Measurements from ENCODE around the gene NDC80. TPM values are rescaled to one million over a fixed set of nuclear protein-coding genes. Genes with fewer than 3 reads are reported as not detected.

Gene NDC80
- total and polyA plus RNA-seq, 9 of the 15 experiments (the other 6 are each of a cell fraction or from before 2014, with no cell fraction given): 65.2 to 97.9 (median 83.3) TPM

DNA sequence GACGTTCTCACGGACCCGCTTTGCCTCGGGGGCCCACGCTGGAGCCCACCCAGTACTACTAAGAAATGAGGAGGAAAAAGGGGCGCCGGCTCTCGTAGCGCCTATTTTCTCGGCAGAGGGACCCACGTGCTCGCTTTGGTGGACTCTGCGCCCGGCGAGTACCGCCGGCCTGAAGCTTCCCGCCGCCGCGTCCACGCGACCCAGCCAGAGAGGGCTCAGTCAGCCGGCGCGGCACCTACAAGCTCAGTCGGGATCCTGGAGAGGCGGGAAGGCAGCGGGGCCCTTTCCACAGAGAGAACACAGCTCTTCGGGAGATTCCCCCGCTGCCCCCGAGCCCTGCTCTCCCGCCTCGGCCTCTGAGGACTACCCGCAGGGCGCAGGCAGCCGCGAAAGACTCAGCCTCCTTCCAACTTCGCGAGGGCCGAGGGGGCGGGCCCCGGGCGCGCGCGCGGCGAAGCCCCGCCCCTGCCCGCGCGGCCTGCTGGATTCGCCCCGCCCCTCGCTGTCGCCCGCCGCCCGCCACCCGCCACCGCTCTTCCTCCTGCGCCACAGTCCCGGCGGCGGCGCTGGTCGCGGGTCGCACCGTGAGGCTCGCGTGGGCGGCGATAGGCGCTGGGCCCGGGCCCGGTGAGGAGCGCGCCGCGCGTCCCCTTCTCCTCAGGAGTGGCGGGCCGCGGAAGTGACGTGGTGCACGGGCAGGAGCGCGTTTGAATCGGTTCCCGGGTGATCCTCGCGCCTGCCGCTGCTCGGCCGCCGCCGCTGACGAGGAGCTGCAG, 84.0 kb downstream of the NDC80 start, which contains the start of gene SMCHD1 (continued):
- TF ChIP-seq MEIS2 (IDR thresholded peaks at IDR 0.05; ENCODE audit: partially characterized antibody) (peak; percentile 22), ZNF79 (CRISPR knock-in tag; IDR thresholded peaks at IDR 0.05; ENCODE audit: low read depth) (no peak), SUPT5H (IDR thresholded peaks at IDR 0.05) (peak; percentile 97), HMG20B (CRISPR knock-in tag; IDR thresholded peaks at IDR 0.05) (no peak), SPI1 (IDR thresholded peaks at IDR 0.05; ENCODE audit: borderline replicate concordance, low read depth, low read length) (no peak), DIDO1 (tag; IDR thresholded peaks at IDR 0.05; ENCODE audit: low read depth) (0 out of 2 replicates have a peak, but pooled peaks have one; percentile 14), MCM2 (IDR thresholded peaks at IDR 0.05; ENCODE audit: low read depth) (no peak), ZNF24 (IDR thresholded peaks at IDR 0.05) (peak; percentile 61; the same call in 1 of the 2 replicates), NCOA2 (IDR thresholded peaks at IDR 0.05; ENCODE audit: partially characterized antibody in 2 of 2) (no peak), ZNF780A (CRISPR knock-in tag; IDR thresholded peaks at IDR 0.05) (no peak), COPS2 (conservative IDR thresholded peaks at IDR 0.05) (no peak)
- TF ChIP-seq, protein P1, sequence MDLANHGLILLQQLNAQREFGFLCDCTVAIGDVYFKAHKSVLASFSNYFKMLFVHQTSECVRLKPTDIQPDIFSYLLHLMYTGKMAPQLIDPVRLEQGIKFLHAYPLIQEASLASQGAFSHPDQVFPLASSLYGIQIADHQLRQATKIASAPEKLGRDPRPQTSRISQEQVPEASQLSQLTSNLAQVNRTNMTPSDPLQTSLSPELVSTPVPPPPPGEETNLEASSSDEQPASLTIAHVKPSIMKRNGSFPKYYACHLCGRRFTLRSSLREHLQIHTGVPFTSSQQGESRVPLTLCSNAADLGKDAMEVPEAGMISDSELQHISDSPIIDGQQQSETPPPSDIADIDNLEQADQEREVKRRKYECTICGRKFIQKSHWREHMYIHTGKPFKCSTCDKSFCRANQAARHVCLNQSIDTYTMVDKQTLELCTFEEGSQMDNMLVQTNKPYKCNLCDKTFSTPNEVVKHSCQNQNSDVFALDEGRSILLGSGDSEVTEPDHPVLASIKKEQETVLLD (IDR thresholded peaks at IDR 0.05): no peak
- TF ChIP-seq, protein P2, sequence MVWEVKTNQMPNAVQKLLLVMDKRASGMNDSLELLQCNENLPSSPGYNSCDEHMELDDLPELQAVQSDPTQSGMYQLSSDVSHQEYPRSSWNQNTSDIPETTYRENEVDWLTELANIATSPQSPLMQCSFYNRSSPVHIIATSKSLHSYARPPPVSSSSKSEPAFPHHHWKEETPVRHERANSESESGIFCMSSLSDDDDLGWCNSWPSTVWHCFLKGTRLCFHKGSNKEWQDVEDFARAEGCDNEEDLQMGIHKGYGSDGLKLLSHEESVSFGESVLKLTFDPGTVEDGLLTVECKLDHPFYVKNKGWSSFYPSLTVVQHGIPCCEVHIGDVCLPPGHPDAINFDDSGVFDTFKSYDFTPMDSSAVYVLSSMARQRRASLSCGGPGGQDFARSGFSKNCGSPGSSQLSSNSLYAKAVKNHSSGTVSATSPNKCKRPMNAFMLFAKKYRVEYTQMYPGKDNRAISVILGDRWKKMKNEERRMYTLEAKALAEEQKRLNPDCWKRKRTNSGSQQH (CRISPR knock-in tag; IDR thresholded peaks at IDR 0.05): no peak
- TF ChIP-seq, protein P3, sequence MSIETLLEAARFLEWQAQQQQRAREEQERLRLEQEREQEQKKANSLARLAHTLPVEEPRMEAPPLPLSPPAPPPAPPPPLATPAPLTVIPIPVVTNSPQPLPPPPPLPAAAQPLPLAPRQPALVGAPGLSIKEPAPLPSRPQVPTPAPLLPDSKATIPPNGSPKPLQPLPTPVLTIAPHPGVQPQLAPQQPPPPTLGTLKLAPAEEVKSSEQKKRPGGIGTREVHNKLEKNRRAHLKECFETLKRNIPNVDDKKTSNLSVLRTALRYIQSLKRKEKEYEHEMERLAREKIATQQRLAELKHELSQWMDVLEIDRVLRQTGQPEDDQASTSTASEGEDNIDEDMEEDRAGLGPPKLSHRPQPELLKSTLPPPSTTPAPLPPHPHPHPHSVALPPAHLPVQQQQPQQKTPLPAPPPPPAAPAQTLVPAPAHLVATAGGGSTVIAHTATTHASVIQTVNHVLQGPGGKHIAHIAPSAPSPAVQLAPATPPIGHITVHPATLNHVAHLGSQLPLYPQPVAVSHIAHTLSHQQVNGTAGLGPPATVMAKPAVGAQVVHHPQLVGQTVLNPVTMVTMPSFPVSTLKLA (conservative IDR thresholded peaks at IDR 0.05): peak; percentile 95 to 98
- TF ChIP-seq, protein P4, sequence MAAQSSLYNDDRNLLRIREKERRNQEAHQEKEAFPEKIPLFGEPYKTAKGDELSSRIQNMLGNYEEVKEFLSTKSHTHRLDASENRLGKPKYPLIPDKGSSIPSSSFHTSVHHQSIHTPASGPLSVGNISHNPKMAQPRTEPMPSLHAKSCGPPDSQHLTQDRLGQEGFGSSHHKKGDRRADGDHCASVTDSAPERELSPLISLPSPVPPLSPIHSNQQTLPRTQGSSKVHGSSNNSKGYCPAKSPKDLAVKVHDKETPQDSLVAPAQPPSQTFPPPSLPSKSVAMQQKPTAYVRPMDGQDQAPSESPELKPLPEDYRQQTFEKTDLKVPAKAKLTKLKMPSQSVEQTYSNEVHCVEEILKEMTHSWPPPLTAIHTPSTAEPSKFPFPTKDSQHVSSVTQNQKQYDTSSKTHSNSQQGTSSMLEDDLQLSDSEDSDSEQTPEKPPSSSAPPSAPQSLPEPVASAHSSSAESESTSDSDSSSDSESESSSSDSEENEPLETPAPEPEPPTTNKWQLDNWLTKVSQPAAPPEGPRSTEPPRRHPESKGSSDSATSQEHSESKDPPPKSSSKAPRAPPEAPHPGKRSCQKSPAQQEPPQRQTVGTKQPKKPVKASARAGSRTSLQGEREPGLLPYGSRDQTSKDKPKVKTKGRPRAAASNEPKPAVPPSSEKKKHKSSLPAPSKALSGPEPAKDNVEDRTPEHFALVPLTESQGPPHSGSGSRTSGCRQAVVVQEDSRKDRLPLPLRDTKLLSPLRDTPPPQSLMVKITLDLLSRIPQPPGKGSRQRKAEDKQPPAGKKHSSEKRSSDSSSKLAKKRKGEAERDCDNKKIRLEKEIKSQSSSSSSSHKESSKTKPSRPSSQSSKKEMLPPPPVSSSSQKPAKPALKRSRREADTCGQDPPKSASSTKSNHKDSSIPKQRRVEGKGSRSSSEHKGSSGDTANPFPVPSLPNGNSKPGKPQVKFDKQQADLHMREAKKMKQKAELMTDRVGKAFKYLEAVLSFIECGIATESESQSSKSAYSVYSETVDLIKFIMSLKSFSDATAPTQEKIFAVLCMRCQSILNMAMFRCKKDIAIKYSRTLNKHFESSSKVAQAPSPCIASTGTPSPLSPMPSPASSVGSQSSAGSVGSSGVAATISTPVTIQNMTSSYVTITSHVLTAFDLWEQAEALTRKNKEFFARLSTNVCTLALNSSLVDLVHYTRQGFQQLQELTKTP (IDR thresholded peaks at IDR 0.05; ENCODE audit: low read depth in 1 of 2, partially characterized antibody in 2 of 2): peak in 1 of 2 experiments; percentile 59

Data from K562 (cell line).